ENCODE data around the gene RTN4RL2.

- TF ChIP-seq, protein P1, sequence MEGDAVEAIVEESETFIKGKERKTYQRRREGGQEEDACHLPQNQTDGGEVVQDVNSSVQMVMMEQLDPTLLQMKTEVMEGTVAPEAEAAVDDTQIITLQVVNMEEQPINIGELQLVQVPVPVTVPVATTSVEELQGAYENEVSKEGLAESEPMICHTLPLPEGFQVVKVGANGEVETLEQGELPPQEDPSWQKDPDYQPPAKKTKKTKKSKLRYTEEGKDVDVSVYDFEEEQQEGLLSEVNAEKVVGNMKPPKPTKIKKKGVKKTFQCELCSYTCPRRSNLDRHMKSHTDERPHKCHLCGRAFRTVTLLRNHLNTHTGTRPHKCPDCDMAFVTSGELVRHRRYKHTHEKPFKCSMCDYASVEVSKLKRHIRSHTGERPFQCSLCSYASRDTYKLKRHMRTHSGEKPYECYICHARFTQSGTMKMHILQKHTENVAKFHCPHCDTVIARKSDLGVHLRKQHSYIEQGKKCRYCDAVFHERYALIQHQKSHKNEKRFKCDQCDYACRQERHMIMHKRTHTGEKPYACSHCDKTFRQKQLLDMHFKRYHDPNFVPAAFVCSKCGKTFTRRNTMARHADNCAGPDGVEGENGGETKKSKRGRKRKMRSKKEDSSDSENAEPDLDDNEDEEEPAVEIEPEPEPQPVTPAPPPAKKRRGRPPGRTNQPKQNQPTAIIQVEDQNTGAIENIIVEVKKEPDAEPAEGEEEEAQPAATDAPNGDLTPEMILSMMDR (IDR thresholded peaks at IDR 0.05; ENCODE audit: extremely low read depth in 1 of 2, insufficient read depth in 1 of 2, low read depth in 1 of 2, low read length in 2 of 2): no peak
- TF ChIP-seq MYC (IDR thresholded peaks at IDR 0.05; ENCODE audit: low read depth, low read length): no peak
- no peak for TF ChIP-seq EZH2 (IDR thresholded peaks at IDR 0.05; ENCODE audit: borderline replicate concordance, low read depth, low read length, severe bottlenecking)
- TF ChIP-seq, protein P2, sequence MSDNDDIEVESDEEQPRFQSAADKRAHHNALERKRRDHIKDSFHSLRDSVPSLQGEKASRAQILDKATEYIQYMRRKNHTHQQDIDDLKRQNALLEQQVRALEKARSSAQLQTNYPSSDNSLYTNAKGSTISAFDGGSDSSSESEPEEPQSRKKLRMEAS (IDR thresholded peaks at IDR 0.05; ENCODE audit: insufficient read depth, insufficient read length): no peak
- no peak for TF ChIP-seq POLR2A (IDR thresholded peaks at IDR 0.05; ENCODE audit: low read depth, low read length)
- TF ChIP-seq FOS (IDR thresholded peaks at IDR 0.05; ENCODE audit: borderline replicate concordance, insufficient read depth, low read length): no peak
- no peak for TF ChIP-seq POLR2AphosphoS5 (IDR thresholded peaks at IDR 0.05; ENCODE audit: insufficient read depth, low read depth, low read length)
- no peak for TF ChIP-seq GATA2 (IDR thresholded peaks at IDR 0.05; ENCODE audit: insufficient read depth, insufficient read length, low read depth, low read length)
These were observed 46.6 kb upstream of the RTN4RL2 start for GRCh38 chr11:57413681-57414080.

All from endothelial cell of umbilical vein (primary cell).